ENCODE results near the gene LDLR.
"Not testable (repeated sequence)": the region's sequence is repeated elsewhere in the genome, so short reads cannot be mapped to it uniquely, and the experiment has no call there.

LDLR gene

DNA sequence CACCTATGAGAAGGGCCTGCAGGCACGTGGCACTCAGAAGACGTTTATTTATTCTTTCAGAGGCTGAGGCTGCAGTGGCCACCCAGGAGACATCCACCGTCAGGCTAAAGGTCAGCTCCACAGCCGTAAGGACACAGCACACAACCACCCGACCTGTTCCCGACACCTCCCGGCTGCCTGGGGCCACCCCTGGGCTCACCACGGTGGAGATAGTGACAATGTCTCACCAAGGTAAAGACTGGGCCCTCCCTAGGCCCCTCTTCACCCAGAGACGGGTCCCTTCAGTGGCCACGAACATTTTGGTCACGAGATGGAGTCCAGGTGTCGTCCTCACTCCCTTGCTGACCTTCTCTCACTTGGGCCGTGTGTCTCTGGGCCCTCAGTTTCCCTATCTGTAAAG lies 33.9 kb downstream of the LDLR start:
- H3K27me3 ChIP-seq (ENCODE audit: low read depth) = no peaks in the 10 kb centered on the region
- peaks cover 85% of the 10 kb centered on the region for H3K36me3 ChIP-seq (replicated peaks)
- no peak overlapping the region for H3K4me3 ChIP-seq
- in situ Hi-C loops (cut with MboI; ENCODE audit: low sequenced_read_pairs) = loop anchor here (25.0 kb wide), 1 partner anchor 961 kb away; no protein-coding TSS in a partner anchor
- DNase-seq (ENCODE audit: low spot score in 2 of 2) = no peak
- H3K4me1 ChIP-seq = no peaks in the 10 kb centered on the region
- H3K9me3 ChIP-seq = no peaks in the 10 kb centered on the region

DNA sequence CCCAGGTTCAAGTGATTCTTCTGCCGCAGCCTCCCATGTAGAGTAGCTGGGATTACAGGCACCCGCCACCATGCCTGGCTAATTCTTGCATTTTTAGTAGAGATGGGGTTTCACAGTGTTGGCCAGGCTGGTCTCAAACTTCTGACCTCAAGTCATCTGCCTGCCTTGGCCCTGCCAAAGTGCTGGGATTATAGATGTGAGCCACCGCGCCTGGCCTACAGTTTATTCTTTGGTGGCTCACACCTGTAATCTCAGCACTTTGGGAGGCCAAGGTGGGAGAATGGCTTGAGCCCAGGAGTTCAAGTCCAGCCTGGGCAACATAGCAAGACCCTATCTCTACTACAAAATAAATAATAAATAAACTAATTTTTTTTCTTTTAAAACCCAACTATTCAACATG lies 34.9 kb downstream of the LDLR start:
- not testable (repeated sequence) for H3K9me3 ChIP-seq; H3K27me3 ChIP-seq (ENCODE audit: low read depth); H3K4me3 ChIP-seq; DNase-seq (ENCODE audit: low spot score in 2 of 2); H3K4me1 ChIP-seq
- in situ Hi-C loops (cut with MboI; ENCODE audit: low sequenced_read_pairs) = loop anchor here (25.0 kb wide), 1 partner anchor 962 kb away; no protein-coding TSS in a partner anchor
- H3K36me3 ChIP-seq (replicated peaks) = peaks cover 88% of the 10 kb centered on the region

DNA sequence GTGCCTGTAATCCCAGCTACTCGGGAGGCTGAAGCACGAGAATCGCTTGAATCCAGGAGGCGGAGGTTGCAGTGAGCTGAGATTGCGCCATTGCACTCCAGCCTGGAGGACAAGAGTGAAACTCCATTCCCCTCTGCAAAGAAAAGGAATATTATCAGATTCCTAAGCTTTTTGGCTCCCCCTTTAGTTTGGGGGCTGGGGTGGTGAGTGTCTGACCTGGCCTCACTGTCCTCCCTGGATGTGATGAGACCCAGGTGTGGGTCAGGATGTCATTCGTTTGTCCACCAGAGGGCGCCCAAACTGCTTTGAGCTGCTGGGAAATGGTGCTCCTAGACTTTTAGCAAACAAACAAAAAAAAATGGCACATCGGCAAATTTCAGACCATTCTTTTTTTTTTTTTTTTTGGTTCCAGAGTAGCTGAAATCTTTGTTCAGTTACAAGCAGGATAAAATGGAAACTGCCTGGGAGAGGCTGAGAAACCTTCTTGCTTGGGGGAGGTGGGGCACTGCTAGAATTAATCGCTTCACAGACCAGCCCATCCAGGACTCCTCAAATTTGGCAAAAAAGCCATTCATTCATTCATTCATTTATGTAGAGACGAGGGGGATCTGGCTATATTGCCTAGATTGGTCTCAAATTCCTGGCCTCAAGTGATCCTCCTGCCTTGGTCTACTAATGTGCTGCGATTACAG lies 36.9 kb downstream of the LDLR start:
- H3K27me3 ChIP-seq (ENCODE audit: low read depth) = no peaks in the 10 kb centered on the region
- in situ Hi-C loops (cut with MboI; ENCODE audit: low sequenced_read_pairs) = no loop called here

DNA sequence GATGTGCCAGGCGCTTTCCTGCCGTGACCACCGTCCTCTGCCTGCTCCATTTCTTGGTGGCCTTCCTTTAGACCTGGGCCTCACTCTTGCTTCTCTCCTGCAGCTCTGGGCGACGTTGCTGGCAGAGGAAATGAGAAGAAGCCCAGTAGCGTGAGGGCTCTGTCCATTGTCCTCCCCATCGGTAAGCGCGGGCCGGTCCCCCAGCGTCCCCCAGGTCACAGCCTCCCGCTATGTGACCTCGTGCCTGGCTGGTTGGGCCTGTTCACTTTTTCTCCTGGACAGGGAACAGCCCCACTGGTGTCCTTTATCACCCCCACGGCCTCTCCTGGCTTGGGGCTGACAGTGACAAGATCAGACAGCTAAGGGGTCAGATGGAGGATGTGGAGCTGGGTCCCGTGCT lies 38.6 kb downstream of the LDLR start:
- H3K9me3 ChIP-seq = no peaks in the 10 kb centered on the region
- peaks cover 98% of the 10 kb centered on the region for H3K36me3 ChIP-seq (replicated peaks)
- no peak for DNase-seq (ENCODE audit: low spot score in 2 of 2)
- H3K4me1 ChIP-seq = no peaks in the 10 kb centered on the region
- in situ Hi-C loops (cut with MboI; ENCODE audit: low sequenced_read_pairs) = no loop called here
- H3K4me3 ChIP-seq = no peak overlapping the region
- no peaks in the 10 kb centered on the region for H3K27me3 ChIP-seq (ENCODE audit: low read depth)

More for the DNA sequence above, 36.9 kb downstream of the LDLR start:
- H3K9me3 ChIP-seq = no peaks in the 10 kb centered on the region
- H3K36me3 ChIP-seq (replicated peaks) = peaks cover 88% of the 10 kb centered on the region
- H3K4me1 ChIP-seq = no peaks in the 10 kb centered on the region
- DNase-seq (ENCODE audit: low spot score in 2 of 2) = peak in 1 of 2 experiments; percentile 86
- H3K4me3 ChIP-seq = no peak overlapping the region

DNA sequence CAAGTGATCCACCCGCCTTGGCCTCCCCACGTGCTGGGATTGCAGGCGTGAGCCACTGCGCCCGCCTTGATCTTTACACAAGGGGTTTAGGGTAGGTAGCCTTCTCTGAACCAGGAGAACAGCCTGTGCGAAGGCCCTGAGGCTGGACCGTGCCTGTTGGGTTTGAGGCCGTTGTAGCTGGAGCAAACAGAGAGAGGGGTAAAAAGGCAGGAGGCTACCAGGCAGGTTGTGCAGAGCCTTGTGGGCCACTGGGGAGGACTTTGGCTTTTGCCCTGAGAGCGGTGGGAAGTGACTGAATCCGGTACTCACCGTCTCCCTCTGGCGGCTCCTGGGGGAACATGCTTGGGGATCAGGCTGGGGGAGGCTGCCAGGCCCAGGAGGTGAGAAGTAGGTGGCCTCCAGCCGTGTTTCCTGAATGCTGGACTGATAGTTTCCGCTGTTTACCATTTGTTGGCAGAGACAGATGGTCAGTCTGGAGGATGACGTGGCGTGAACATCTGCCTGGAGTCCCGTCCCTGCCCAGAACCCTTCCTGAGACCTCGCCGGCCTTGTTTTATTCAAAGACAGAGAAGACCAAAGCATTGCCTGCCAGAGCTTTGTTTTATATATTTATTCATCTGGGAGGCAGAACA lies 41.7 kb downstream of the LDLR start:
- Histone ChIP-seq H3K27me3 (ENCODE audit: low read depth) (no peaks in the 10 kb centered on the region), H3K4me1 (no peaks in the 10 kb centered on the region), H3K36me3 (replicated peaks) (peaks cover 71% of the 10 kb centered on the region), H3K4me3 (no peak overlapping the region), H3K9me3 (no peaks in the 10 kb centered on the region)
- in situ Hi-C loops (cut with MboI; ENCODE audit: low sequenced_read_pairs) = no loop called here
- DNase-seq (ENCODE audit: low spot score in 2 of 2) = peak; percentile 59 to 86

DNA sequence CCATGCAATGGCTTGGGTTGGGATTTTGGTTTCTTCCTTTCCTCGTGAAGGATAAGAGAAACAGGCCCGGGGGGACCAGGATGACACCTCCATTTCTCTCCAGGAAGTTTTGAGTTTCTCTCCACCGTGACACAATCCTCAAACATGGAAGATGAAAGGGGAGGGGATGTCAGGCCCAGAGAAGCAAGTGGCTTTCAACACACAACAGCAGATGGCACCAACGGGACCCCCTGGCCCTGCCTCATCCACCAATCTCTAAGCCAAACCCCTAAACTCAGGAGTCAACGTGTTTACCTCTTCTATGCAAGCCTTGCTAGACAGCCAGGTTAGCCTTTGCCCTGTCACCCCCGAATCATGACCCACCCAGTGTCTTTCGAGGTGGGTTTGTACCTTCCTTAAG lies 42.2 kb downstream of the LDLR start:
- Histone ChIP-seq H3K9me3 (no peaks in the 10 kb centered on the region), H3K4me1 (no peaks in the 10 kb centered on the region), H3K27me3 (ENCODE audit: low read depth) (no peaks in the 10 kb centered on the region), H3K36me3 (replicated peaks) (peaks cover 65% of the 10 kb centered on the region), H3K4me3 (no peak overlapping the region)
- no peak for DNase-seq (ENCODE audit: low spot score in 2 of 2)
- in situ Hi-C loops (cut with MboI; ENCODE audit: low sequenced_read_pairs) = no loop called here

DNA sequence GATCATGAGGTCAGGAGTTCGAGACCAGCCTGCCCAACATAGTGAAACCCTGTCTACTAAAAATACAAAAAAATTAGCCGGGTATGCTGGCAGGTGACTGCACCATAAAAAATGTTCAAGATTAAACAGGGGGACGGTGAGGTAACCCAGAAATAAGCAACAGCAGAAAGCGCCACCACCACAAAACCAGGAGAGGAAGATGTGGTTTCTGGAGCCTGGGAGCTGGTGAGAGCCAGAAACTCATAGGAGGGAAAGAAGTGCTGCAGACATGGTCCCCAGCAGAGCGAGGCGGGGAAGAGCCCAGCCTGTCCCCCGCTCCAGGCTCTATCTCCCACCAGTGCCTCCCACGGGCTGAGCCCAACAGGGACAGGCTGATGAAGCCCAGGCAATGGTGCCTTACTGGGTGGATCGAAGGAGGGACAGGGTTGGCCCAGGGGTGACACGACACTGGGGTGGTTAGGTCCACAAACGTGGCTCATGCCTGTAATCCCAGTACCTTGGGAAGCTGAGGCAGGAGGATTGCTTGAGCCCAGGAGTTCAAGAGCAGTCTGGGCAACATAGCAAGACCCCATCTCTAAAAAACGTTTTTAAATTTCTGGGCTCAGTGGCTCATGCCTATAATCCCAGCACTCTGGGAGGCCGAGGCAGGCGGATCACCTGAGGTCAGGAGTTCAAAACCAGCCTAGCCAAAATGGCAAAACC lies 47.3 kb downstream of the LDLR start:
- no peak for DNase-seq (ENCODE audit: low spot score in 2 of 2)
- peaks cover 17% of the 10 kb centered on the region for H3K36me3 ChIP-seq (replicated peaks)
- no peak overlapping the region for H3K4me3 ChIP-seq
- in situ Hi-C loops (cut with MboI; ENCODE audit: low sequenced_read_pairs) = loop anchor here (5.0 kb wide), 1 partner anchor 66 kb away; no protein-coding TSS in a partner anchor
- no peaks in the 10 kb centered on the region for H3K27me3 ChIP-seq (ENCODE audit: low read depth)
- H3K9me3 ChIP-seq = no peaks in the 10 kb centered on the region
- H3K4me1 ChIP-seq = peaks cover 17% of the 10 kb centered on the region

DNA sequence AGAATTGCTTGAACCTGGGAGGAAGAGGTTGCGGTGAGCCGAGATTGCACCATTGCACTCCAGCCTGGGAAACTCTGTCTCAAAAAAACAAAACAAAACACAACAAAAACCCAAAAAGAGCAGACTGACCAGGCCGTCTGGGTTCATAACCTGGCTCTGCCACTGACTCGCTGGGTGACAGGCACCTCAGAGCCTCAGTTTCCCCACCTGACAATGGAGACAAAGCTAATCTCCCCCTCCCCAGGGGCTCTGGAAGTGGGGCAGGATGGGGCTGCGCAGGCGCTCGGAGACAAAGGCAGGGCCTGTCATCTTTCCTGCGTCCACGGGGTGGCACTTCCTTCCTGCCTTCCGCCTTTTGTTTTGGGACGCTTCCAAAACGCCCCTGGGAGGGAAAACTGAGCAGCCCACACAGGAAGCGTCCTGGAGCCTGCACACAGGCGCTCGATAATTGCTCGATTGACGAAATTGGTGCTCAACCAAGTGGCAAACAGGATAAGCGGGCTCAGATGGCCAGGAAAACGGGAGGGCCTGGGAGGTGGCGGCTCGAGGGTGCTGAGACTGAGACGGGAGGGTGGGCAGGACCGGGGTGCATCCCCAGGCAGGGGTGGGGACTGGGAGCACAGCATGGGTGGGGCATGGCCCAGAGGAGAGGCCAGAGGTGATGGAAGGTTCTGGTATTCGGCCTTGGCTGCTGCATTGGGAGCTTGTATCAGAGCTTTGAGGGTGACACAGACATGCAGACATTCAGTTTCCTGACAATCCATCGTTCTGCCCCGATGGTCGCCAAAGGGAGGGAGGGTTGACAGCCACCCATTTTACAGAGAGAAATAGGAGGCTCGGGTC lies 48.5 kb downstream of the LDLR start:
- H3K4me1 ChIP-seq = peaks cover 22% of the 10 kb centered on the region
- in situ Hi-C loops (cut with MboI; ENCODE audit: low sequenced_read_pairs) = loop anchor here (5.0 kb wide), 1 partner anchor 65 kb away; no protein-coding TSS in a partner anchor
- peak; percentile 82 to 94 for DNase-seq (ENCODE audit: low spot score in 2 of 2)
- peaks cover 4% of the 10 kb centered on the region for H3K36me3 ChIP-seq (replicated peaks)
- no peaks in the 10 kb centered on the region for H3K27me3 ChIP-seq (ENCODE audit: low read depth)
- no peaks in the 10 kb centered on the region for H3K9me3 ChIP-seq
- peak overlapping the region; percentile 5 for H3K4me3 ChIP-seq

DNA sequence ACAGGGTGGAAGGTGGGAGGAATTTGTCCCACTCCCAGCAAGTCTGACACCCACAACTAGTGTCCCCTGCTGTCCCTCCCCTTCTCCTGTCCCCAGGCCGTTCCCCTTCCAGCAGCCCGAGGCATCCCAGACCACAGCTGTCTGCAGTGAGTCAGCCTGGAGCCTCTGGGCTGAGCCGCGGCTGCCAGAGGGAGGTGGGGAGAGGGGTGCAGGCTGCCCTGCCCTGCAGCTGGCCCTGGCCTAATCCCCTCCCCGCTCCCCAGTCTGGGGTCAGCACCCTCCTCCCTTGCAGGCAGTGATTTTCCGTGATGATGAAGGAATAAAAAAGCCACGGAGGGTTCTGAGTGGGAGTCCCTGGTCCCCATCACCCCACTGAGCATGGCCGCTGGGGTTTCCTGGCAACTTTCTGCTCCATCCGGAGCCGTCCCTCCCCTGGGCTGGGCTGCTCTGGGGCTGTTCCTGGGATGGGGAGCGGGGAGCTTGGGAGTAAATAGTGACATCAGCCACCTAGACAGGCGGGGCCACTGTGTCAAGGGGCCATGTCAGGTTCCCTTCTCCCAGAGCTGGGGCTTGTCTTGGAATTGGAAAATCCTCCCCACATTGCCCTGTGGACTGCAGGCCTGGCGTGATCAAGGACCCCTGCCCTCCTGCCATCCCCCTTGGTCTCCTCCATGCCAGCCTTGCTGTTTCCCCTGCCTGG lies 49.5 kb downstream of the LDLR start:
- Histone ChIP-seq H3K4me3 (no peak overlapping the region), H3K9me3 (no peaks in the 10 kb centered on the region), H3K4me1 (peaks cover 31% of the 10 kb centered on the region), H3K27me3 (ENCODE audit: low read depth) (no peaks in the 10 kb centered on the region), H3K36me3 (replicated peaks) (peaks cover 3% of the 10 kb centered on the region; the same call in 1 of the 2 replicates)
- in situ Hi-C loops (cut with MboI; ENCODE audit: low sequenced_read_pairs) = loop anchor here (5.0 kb wide), 1 partner anchor 64 kb away; no protein-coding TSS in a partner anchor
- peak; percentile 29 to 66 for DNase-seq (ENCODE audit: low spot score in 2 of 2)

DNA sequence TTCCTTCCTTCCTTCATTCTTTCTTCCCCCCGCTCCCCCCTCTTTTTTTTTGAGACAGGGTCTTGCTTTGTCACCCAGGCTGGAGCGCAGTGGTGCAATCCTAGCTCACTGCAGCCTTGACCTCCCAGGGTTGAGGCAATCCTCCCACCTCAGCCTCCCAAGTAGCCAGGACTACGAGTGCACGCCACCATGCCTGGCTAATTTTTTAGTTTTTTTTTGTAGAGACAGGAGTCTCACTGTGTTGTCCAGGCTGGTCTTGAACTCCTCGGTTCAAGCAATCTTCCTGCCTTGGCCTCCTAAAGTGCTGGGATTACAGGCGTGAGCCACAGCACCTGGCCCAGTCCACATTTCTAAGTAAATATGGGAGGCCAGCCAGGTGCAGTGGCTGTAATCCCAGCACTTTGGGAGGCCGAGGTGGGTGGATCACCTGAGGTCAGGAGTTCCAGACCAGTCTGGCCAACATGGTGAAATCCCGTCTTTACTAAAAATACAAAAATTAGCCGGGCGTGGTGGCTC lies 50.8 kb downstream of the LDLR start:
- H3K9me3 ChIP-seq; DNase-seq (ENCODE audit: low spot score in 2 of 2); H3K4me3 ChIP-seq; H3K36me3 ChIP-seq (replicated peaks); H3K27me3 ChIP-seq (ENCODE audit: low read depth); in situ Hi-C loops (cut with MboI; ENCODE audit: low sequenced_read_pairs): not testable (repeated sequence)
- H3K4me1 ChIP-seq = peaks cover 31% of the 10 kb centered on the region

DNA sequence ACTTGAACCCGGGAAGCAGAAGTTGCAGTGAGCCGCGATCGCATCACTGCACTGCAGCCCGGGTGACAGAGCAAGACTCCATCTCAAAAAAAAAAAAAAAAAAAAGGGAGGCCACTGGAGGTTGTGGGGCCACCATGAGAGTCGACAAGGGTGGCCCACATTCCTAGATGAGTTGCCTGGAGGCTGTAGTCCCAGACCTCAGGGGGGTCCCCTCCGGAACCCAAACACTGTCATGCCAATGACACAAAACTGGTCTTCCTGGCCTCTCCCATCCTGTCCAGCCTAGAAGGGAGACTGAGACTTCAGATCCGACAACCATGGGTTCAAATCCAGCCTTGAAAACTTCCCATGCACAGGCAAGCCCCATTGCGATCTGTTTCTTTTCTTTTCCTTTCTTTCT lies 51.6 kb downstream of the LDLR start:
- Histone ChIP-seq H3K4me1 (peaks cover 31% of the 10 kb centered on the region), H3K27me3 (ENCODE audit: low read depth) (no peaks in the 10 kb centered on the region), H3K4me3 (no peak overlapping the region), H3K9me3 (no peaks in the 10 kb centered on the region), H3K36me3 (replicated peaks) (peaks cover 17% of the 10 kb centered on the region)
- no peak for DNase-seq (ENCODE audit: low spot score in 2 of 2)
- in situ Hi-C loops (cut with MboI; ENCODE audit: low sequenced_read_pairs) = no loop called here

DNA sequence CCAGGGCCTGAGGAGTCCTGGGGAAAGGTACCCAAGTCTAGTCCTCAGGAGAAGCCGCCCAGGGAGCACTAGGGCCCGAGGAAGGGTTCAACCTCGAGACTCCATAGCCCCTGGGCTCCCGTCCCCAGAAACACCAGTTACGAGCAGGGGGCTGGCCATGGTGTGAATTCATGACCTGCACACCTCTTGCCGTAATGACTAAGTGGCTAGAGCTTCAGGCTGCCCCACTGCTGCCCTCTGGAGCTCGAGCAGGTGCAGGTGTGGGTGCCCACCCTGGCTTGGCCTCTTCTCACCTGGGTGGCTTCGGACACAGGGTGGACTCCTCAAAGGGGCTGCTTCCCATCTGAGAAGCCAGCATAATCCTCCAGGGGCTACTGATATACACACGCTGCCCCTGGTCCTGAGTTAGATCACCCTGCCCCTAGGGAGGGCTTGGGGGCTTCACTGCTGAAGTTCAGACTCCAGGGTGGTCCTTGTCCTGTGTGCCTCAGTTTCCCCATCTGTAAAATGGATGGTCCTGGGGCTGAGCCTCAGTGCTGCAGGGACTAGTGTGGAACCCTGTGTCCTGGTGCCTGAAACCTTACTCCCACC lies 52.8 kb downstream of the LDLR start:
- Histone ChIP-seq H3K4me1 (peaks cover 31% of the 10 kb centered on the region), H3K4me3 (no peak overlapping the region), H3K9me3 (no peaks in the 10 kb centered on the region), H3K36me3 (replicated peaks) (peaks cover 22% of the 10 kb centered on the region), H3K27me3 (ENCODE audit: low read depth) (no peaks in the 10 kb centered on the region)
- no peak for DNase-seq (ENCODE audit: low spot score in 2 of 2)
- in situ Hi-C loops (cut with MboI; ENCODE audit: low sequenced_read_pairs) = no loop called here
